Omental fat pad (tissue), 4 donors: ENCODE results near the gene GALNT5. TPM values are rescaled to one million over a fixed set of nuclear protein-coding genes. Genes with fewer than 3 reads are reported as not detected.

Experiments used
- ATAC-seq: fragments of 150-250 bp; one replicate; pipeline ENCODE4 v1.9.1; 2016; ENCODE audit warnings: mild to moderate bottlenecking, moderate library complexity; ENCODE audit not compliant: low FRiP score
- DNase-seq: peaks from one replicate; pipeline ENCODE4 v3.0.0-alpha.2; 2019; ENCODE audit warnings: low spot score
- CTCF ChIP-seq, 3 donors: fragments of 450-650 bp; IDR thresholded peaks; one replicate each; pipeline ENCODE4 v1.5.1; 2016 to 2017; ENCODE audit warnings: antibody characterized with exemption in 3 of 3, mild to moderate bottlenecking in 3 of 3, moderate library complexity in 2 of 3
- total RNA-seq, 4 donors: library from RNA; depleted of rRNA; stranded (reverse); fragments of >200 nt; gene quantifications; one replicate each; pipeline ENCODE4 v1.1.0, GENCODE V29; 2016

Gene GALNT5
- total RNA-seq, 4 donors from 2014 or later = 0.06 to 0.16 (median 0.09) TPM; not detected in 1

GRCh38 chr2:157236404-157236803 is 21.1 kb upstream of the GALNT5 start:
- no peak for ATAC-seq
- TF ChIP-seq CTCF (IDR thresholded peaks at IDR 0.05) = no peak

GRCh38 chr2:157238296-157238695 is 19.2 kb upstream of the GALNT5 start:
- DNase-seq (no peak), ATAC-seq (no peak)
- no peak for TF ChIP-seq CTCF (IDR thresholded peaks at IDR 0.05)

More at GRCh38 chr2:157236404-157236803, 21.1 kb upstream of the GALNT5 start:
- DNase-seq = no peak

- no peak for TF ChIP-seq CTCF (IDR thresholded peaks at IDR 0.05)
- DNase-seq (no peak), ATAC-seq (no peak)
Measured at GRCh38 chr2:157244691-157245090, 12.8 kb upstream of the GALNT5 start.

- DNase-seq (no peak), ATAC-seq (no peak)
- no peak for TF ChIP-seq CTCF (IDR thresholded peaks at IDR 0.05)
Measured at GRCh38 chr2:157245144-157245840, 12.2 kb upstream of the GALNT5 start.

- peak; percentile 41 for ATAC-seq
- no peak for DNase-seq
- TF ChIP-seq CTCF (IDR thresholded peaks at IDR 0.05) = no peak
Measured at GRCh38 chr2:157245846-157246764, 11.4 kb upstream of the GALNT5 start.

- no peak for TF ChIP-seq CTCF (IDR thresholded peaks at IDR 0.05)
- DNase-seq = no peak
- no peak for ATAC-seq
Measured at GRCh38 chr2:157246765-157247407, 10.6 kb upstream of the GALNT5 start.
